ENCODE data around the gene PRAMEF11.

The PRAMEF11 gene

GRCh38 chr1:12775443-12775842, 55.8 kb downstream of the PRAMEF11 start:
- FAIRE-seq (no peak), DNase-seq (ENCODE audit: extremely low spot score, insufficient read length, low read depth) (no peak)

GRCh38 chr1:12774801-12775345, 56.3 kb downstream of the PRAMEF11 start:
- DNase-seq (ENCODE audit: extremely low spot score, insufficient read length, low read depth), result no peak
- FAIRE-seq, result no peak
